Measurements from ENCODE around the gene JAM2.
"Not testable (repeated sequence)": the region's sequence is repeated elsewhere in the genome, so short reads cannot be mapped to it uniquely, and the experiment has no call there.

Gene JAM2, protein sequence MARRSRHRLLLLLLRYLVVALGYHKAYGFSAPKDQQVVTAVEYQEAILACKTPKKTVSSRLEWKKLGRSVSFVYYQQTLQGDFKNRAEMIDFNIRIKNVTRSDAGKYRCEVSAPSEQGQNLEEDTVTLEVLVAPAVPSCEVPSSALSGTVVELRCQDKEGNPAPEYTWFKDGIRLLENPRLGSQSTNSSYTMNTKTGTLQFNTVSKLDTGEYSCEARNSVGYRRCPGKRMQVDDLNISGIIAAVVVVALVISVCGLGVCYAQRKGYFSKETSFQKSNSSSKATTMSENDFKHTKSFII

GRCh38 chr21:25638660-25639550, at the start of gene JAM2:
TSS of gene JAM2 (plus strand) at chr21:25639258. CDS start at chr21:25639822, 564 bp downstream.
- in situ Hi-C loops (cut with HindIII; ENCODE audit: low sequenced_read_pairs): no loop called here

- in situ Hi-C loops (cut with HindIII; ENCODE audit: low sequenced_read_pairs): no loop called here
Observed at GRCh38 chr21:25589887-25590286, 49.2 kb upstream of the JAM2 start.

DNA sequence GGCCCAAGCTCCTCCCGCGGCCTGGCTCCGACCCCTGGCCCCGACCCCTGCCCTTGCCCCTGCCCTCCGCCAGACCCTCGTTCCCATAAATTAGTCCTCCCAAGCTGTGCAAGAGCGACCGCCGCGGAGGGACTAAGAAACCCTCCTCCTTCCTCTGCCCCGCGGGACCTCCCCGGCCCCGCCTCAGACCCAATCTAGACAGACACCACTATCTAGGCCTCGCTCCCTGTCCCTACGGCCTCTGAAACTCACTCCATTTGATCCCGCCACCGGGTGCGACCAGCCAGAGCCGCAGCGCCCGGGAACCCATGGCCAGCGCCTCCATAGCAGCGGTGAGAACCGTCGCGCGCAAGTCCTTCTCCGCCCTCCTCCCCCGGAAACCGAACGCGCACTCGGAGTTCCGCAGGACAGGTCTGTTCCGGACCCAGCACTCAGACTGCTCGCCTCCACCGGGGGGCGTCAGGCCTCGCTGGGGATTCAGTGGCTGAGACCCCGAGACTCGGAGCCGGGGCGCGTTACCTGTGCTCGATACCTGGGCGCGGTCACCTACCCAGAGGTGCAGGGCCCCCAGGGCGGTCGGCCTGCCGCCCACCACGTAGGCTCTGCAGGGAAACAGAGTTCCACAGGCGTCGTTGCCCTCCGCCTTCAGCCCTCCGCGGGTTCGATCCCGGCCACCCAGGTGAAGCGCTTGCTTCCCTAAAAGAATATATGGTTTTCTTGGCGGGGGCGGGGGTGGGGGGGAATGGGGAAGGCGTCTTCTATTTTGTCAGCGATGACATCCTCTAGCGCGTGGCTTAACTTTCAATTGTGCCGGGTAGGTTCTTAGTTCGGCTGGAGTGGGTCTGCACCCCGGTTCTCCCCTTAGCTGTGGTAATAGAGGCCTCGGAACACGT, 31.7 kb upstream of the JAM2 start, which contains the start of gene MRPL39:
Gene MRPL39 (minus strand): TSS at position 331 of the 893 bp plus-strand sequence. CDS start 6 bp downstream, at position 325.
- in situ Hi-C loops (cut with HindIII; ENCODE audit: low sequenced_read_pairs): no loop called here

DNA sequence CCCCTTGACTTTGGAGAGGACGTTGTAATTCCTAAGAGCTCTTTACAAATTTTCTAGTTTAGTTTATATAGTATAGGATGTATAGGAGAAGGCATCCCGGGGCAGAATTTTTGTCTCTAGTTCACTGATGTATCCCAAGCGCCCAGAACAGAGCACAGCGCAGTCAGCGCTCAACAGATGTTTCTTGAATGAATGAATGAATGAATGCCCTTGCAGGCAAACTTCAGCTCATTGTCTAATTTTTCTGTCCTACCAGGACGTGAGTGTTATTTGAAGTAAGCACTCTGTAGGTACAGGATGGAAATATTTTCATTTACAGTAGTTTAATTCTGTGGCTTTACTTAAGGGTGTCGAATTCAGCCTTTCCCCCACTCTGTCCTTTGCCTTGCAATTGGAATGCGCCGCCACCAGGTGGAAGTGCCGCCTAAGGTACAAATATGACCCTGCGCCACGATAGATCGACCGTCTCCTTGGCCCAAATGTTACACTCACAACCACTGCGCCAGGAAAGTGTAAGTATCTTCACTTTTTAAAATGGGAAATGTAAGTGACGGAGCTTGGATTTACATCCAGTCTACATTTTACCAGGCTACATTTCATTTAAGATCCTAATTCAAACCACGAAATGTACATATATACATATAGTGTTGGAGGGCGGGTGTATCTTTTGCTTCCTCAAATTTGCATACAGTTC, 30.9 kb upstream of the JAM2 start:
- in situ Hi-C loops (cut with HindIII; ENCODE audit: low sequenced_read_pairs): no loop called here

DNA sequence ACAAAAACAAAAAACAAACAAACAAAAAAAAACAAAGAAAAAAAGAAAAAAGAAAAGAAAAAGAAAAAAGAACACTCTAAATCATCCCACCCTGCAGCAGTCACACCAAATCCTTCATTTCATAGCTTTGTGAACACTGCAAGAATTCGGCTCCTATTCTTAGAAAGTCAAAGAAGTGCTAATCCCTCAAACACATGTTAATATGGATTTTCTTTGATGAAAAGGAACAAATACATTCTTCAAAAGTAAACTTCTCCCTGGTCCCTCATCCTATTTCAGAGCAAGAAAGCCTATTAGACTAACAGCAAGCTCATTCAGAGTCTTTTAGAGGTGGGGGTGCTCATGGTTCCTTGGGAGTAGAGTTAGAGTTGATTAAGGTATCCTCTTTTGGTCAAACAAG, 24.6 kb upstream of the JAM2 start:
- in situ Hi-C loops (cut with HindIII; ENCODE audit: low sequenced_read_pairs): no loop called here

GRCh38 chr21:25615880-25616279, 23.2 kb upstream of the JAM2 start:
- in situ Hi-C loops (cut with HindIII; ENCODE audit: low sequenced_read_pairs): no loop called here

- in situ Hi-C loops (cut with HindIII; ENCODE audit: low sequenced_read_pairs): no loop called here
Observed at GRCh38 chr21:25619198-25619597, 19.9 kb upstream of the JAM2 start.

DNA sequence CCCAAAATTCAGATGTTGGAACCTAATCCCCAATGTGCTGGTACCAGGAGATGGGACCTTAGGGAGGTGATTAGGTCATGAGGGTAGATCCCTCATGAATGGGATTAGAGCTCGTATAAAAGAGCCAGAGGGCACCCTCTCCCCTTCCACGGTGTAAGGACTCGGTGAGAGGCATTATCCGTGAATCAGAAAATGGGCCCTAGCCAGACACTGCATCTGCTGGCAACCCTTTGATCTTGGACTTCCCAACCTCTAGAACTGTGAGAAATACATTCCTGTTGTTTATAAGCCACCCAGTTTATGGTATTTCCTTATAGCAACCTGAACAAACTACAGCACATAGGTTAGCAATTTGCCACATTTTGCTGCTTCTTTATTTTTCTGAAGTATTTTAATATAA, 14.5 kb upstream of the JAM2 start:
- in situ Hi-C loops (cut with HindIII; ENCODE audit: low sequenced_read_pairs): no loop called here

DNA sequence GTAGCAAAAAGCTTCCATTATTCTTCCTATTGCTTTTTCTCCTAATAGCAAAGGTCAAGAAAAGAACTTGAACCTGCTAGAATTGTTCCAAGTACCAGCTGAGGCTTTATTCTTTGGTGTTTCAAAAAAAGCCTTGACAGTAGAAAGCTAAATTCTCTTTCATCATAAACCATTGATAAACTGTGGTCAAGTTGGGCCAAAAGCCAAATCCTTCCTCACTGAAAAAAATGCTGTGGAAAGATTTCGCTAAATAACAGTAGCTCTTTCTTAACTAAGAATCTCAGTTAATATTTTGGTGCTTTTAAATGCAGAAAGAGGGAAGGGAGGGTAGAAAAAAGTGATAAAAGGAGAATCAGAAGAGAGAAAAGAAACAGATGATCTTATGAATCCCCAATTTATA, 14.0 kb upstream of the JAM2 start:
- in situ Hi-C loops (cut with HindIII; ENCODE audit: low sequenced_read_pairs): no loop called here

DNA sequence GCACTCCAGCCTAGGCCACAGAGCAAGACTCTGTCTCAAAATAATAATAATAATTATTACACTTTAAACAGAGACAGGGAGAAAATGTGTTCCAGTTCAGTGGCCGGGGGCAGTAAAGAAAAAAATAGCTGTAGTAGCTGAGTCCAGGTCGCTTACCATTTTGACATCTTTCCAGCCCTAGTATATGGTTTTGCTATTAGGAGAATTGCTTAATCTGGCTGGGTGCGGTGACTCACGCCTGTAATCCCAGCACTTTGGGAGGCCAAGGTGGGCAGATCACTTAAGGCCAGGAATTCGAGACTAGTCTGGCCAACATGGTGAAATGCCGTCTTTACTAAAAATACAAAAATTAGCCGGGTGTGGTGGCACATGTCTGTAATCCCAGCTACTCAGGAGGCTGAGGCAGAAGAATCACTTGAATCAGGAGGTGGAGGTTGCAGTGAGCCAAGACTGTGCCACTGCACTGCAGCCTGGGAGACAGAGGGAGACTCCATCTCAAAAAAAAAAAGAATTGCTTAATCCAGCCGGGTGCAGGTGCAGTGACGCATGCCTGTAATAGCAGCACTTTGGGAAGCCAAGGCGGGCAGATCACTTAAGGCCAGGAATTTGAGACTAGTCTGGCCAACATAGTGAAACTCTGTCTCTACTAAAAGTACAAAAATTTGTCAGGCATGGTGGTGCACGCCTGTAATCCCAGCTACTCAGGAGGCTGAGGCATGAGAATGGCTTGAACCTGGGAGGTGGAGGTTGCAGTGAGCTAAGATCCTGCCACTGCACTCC, 13.1 kb upstream of the JAM2 start:
- in situ Hi-C loops (cut with HindIII; ENCODE audit: low sequenced_read_pairs): not testable (repeated sequence)

DNA sequence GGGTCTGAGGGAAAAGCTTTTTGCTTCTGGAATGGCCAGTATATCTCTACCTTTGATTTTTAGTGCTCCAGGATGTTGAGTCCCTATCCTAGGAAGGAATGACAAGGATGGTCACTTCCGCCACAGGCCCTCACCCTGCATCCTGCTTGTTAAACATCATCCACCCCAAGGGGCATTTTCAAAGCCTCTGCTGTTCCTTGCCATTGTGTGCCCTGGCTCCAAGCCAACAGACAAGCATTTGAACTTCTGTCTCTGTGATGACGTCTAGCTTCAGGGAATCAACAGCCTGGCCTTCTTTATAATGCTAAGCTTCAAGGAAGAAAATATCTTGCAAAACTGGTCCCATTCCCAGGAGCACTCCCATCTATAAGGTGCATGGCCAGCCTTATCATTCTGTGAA, 12.3 kb upstream of the JAM2 start:
- in situ Hi-C loops (cut with HindIII; ENCODE audit: low sequenced_read_pairs): no loop called here

DNA sequence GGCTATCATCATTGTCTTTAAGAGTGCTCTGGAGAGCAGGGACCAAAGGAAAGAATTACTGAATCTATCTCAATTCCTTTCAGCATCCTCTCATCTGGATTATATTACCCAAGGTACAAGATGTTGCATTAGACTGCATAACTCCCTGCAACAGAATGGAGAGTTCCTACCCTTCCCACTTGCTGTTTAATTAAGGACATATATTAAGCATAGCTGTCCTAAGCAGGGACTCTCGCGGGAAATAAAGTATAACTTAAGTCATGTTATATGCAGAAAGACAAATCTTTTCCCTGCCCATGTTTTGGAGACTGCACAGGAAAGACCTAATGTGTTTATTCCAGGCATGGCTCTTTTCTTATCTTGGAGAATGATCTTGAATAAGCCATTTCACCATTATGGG, 6.8 kb upstream of the JAM2 start:
- in situ Hi-C loops (cut with HindIII; ENCODE audit: low sequenced_read_pairs): no loop called here

DNA sequence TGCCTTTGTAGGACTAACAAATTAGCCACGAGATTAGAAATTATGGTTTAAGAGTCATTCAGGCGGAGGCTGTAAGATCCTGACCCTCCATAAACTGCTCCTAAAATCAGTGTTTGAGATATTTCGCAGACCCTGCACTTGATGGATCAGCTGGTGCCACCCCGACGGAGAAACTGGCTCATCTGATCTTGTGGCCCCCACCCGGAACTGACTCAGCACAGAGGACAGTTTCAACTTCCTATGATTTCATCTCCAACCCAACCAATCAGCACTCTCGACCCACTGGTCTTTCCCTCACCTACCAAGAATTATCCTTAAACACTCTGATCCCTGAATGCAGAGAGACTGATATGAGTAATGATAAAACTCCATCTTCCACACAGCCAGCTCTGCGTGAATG, 3.7 kb upstream of the JAM2 start:
- in situ Hi-C loops (cut with HindIII; ENCODE audit: low sequenced_read_pairs): no loop called here

DNA sequence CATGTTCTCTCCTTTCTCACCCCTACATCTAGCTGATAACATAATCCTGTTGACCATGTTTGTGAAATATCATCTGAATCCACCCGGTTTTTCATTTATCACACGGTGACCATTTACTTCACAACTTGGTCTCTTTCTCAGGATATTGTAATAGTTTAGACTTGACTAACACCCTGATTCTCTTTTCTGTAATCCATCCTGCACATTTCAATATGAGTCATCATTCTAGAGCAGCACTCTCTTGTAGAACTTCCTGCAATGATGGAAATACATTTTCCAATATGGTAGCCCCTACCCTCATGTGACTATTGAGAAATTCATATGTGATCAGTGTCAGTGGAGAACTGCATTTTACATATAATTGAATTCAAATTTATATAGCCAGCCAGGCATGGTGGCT, 2.3 kb upstream of the JAM2 start:
- in situ Hi-C loops (cut with HindIII; ENCODE audit: low sequenced_read_pairs): no loop called here

DNA sequence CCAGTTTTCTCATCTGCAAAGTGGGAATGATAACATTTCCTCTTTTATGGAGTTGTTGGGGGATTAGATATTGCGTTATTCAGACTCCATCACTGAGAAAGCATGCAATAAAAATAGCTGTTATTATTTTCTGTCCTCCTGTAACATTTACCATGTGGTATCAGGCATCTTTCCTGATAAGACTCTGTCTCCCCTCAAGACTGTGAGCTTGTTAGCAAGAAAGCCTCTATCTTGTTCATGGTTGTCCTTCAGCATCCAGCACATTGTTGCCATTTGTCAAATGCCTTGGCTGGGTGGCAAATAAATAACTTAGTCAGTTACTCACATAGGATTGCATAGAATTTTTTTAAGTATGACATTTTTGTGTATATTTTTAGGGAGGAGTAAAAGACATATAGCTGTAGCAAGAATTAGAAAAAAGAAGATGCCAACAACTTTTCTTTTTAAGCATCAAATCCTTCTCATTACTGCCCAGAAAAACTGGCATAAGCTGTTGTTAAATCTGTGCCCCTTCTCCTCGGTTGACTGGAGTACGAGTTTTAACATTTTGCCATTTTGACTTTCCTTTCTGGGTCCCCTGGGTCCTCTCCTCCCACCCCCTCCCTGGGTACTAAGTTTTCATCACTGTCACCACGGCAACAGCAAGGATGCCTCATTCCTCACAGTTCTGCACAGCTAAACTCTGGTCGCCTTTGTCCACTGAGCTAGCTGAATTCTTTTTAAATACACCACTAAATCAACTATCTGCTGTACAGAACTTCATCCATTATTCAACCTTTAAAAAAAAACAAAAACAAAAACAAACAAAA, 1.0 kb upstream of the JAM2 start:
- in situ Hi-C loops (cut with HindIII; ENCODE audit: low sequenced_read_pairs): no loop called here

GRCh38 chr21:25639551-25640201, 618 bp downstream of the JAM2 start:
- in situ Hi-C loops (cut with HindIII; ENCODE audit: low sequenced_read_pairs): no loop called here

GRCh38 chr21:25640202-25640942, 1.3 kb downstream of the JAM2 start:
- in situ Hi-C loops (cut with HindIII; ENCODE audit: low sequenced_read_pairs): no loop called here

DNA sequence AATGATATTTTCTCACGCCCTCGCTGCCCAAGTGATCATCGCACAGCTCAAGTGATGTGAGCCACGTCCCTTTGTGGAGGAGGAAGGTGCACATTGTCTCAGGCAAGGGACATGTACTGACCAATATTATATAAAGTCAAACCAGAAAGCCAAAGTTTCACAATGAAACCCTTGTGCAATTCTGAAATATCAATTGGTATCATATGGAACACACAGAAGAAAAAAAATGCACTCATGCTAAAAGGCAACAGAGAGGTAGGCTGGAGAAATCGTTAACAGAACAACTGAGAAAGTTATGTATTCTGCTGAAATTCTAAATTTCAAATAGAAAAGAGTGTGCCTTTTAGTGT, 1.9 kb downstream of the JAM2 start:
- in situ Hi-C loops (cut with HindIII; ENCODE audit: low sequenced_read_pairs): no loop called here

Measured in endothelial cell of hepatic sinusoid (primary cell).